Epidermal melanocyte (primary cell): Measurements from ENCODE around the gene RERE.

ENCODE experiments used
- DNase-seq: peaks from one replicate; pipeline ENCODE4 v3.0.0; 2011; ENCODE audit warnings: low spot score; ENCODE audit not compliant: insufficient read length

The RERE gene

GRCh38 chr1:8689431-8690252 lies 127.8 kb downstream of the RERE start:
- DNase-seq: no peak

- DNase-seq: no peak
Observed at GRCh38 chr1:8687538-8687937, 129.9 kb downstream of the RERE start.

GRCh38 chr1:8687039-8687438 lies 130.4 kb downstream of the RERE start:
- DNase-seq: no peak

- DNase-seq: no peak
Observed at GRCh38 chr1:8685463-8685862, 132.0 kb downstream of the RERE start.

GRCh38 chr1:8684590-8684989 lies 132.8 kb downstream of the RERE start:
- DNase-seq: no peak

- no peak for DNase-seq
Observed at GRCh38 chr1:8682573-8682972, 134.9 kb downstream of the RERE start.

GRCh38 chr1:8681911-8682310 lies 135.5 kb downstream of the RERE start:
- no peak for DNase-seq

- DNase-seq: no peak
Observed at GRCh38 chr1:8680664-8681650, 136.5 kb downstream of the RERE start.

- no peak for DNase-seq
Observed at GRCh38 chr1:8679929-8680663, 137.3 kb downstream of the RERE start.

GRCh38 chr1:8679395-8679800 lies 138.0 kb downstream of the RERE start:
- no peak for DNase-seq

- DNase-seq: no peak
Observed at GRCh38 chr1:8678673-8679394, 138.6 kb downstream of the RERE start.

GRCh38 chr1:8677782-8678181 lies 139.7 kb downstream of the RERE start:
- no peak for DNase-seq

- no peak for DNase-seq
Observed at GRCh38 chr1:8676813-8677212, 140.6 kb downstream of the RERE start.

GRCh38 chr1:8676072-8676471 lies 141.4 kb downstream of the RERE start:
- no peak for DNase-seq

- DNase-seq: no peak
Observed at GRCh38 chr1:8674912-8675311, 142.5 kb downstream of the RERE start.

GRCh38 chr1:8674481-8674880 lies 143.0 kb downstream of the RERE start:
- no peak for DNase-seq

- peak; percentile 76 for DNase-seq
Observed at GRCh38 chr1:8671306-8671917, 146.0 kb downstream of the RERE start.

- DNase-seq: no peak
Observed at GRCh38 chr1:8670371-8670818, 147.0 kb downstream of the RERE start.

GRCh38 chr1:8669606-8670335 lies 147.7 kb downstream of the RERE start:
- no peak for DNase-seq
